NCI-H1930 (cell line): Measurements from ENCODE around the gene PTRH1.

Source experiments
- DNase-seq, 2 experiments: peaks; one replicate each; lab custom pipeline; 2025; lab: John Stamatoyannopoulos, UW

PTRH1 gene

DNA sequence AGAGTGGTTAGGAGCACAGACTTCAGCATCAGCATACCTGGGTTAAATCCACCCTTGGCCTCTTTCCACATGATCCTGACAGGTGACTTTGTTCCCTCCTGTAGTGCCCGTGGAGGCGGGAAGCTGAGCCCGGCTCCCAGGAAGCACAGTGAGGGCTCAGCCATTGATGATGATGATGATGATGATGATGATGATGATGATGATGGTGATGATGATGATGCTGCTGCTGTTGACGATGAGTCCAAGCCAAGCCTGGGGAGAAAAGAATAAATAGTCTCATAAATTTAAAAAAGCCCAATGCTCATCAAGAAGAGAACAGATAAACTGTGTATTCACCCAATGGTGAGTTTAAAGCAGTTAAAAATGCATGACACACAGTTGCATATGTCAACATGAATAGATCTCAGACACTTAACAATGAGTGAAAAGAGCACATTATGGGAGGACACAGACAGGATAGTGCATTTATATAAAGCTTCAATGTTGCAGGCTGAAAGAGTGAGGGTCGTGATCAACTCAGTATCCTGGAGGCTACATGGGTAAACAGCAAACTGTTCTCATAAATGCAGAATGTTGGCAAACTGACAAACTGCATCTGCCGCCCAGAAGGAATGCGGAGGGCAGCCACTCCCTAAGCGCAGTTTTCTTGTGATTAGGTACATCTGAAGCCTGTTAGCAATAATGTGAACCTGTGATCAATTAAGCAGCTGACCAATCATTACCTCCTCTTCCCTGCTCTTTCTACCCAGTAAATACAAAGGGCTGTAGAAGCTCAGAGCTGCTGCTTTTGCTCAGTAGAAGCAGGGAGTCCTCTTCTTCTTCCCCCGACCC lies 20.4 kb downstream of the PTRH1 start:
- DNase-seq = no peak

DNA sequence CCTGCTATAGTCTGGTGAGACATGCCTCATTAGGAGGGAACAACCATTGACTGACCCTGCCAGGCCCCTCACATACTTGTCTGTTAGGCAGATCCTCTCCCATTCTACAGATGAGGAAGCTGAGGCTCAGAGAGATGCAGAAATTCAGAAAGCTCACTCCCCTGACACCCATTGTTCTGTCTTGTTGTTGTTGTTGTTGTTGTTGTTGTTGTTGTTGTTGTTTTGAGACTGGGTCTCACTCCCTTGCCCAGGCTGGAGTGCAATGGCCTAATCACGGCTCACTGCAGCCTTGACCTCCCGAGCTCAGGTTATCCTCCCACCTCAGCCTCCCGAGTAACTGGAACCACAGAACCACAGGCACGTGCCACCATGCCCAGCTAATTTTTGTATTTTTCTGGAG lies 21.8 kb downstream of the PTRH1 start:
- DNase-seq = no peak

DNA sequence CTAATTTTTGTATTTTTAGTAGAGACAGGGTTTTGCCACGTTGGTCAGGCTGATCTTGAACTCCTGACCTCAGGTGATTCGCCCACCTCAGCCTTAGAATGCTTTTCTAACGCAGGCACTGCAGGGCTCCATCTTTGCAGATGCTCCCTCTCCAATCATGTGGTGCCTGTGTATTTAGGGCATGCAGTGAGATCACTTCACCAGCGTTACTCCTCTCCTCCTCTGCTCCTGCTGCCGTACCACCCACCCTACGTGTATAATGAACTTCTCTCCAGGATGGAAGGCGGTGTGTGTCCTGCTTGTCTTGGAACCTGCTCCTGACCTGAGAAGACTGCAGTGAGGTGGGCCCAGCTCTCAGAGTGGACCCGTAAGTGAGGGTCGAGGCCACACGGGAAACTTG lies 22.3 kb downstream of the PTRH1 start:
- no peak for DNase-seq

DNA sequence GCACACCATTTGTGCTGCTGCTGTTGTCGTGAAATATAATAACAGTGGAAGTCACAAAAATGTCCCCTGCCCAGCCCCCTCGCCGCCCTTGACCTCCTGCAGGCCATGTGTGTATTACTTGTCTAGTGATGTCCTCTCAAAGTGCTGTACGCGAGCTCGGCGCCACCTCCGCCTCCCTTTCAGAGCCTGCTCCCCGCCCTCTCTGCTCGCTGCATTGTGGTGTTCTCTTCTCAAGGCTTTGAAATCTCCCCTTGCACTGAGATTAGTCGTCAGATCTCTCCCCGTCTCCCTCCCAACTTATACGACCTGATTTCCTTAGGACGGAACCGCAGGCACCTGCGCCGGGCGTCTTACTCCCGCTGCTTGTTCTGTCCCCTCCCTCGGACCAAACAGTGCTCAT lies 23.4 kb downstream of the PTRH1 start:
- DNase-seq = no peak

DNA sequence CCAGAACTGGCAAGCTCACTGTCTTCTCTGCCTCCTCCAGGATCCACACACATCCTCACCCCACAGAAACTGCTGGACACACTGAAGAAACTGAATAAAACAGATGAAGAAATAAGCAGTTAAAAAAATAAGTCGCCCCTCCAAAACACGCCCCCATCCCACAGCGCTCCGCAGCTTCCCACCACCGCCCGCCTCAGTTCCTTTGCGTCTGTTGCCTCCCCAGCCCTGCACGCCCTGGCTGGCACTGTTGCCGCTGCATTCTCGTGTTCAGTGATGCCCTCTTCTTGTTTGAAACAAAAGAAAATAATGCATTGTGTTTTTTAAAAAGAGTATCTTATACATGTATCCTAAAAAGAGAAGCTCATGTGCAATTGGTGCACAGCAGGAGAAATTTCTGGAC lies 24.7 kb downstream of the PTRH1 start:
- DNase-seq = no peak

DNA sequence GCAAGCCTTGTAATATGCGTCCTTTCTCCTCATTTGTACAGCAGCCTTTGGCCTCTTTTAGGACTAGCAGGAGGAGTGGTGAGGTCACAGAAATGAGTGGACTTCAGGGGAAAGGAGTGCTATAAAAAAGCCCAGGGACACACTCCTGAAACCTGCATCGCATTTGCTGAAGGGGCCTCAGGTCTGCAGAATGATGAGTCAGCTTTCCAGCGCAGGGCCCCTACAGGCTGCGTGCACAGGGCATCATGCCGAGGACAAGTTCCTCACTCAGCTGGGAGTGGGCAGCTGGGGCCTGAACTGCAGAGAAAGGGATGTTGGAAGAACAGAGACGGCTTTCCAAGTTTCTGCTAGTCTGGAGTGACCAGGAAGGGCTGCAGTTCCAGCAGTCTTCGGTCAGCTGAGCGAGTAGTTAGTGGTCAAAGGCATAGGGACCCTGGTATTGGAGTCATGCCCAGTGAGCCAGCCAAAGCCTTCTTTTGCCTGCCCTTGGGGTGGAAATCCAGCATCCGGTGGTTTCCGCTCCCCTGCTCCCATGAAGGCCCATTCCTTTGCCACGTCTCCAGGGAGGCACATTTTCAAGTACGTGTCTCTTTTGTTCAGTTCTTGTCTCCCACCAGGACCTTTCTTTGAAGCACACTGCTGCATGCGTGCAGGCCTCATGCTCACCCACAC lies 26.0 kb downstream of the PTRH1 start:
- DNase-seq = no peak

DNA sequence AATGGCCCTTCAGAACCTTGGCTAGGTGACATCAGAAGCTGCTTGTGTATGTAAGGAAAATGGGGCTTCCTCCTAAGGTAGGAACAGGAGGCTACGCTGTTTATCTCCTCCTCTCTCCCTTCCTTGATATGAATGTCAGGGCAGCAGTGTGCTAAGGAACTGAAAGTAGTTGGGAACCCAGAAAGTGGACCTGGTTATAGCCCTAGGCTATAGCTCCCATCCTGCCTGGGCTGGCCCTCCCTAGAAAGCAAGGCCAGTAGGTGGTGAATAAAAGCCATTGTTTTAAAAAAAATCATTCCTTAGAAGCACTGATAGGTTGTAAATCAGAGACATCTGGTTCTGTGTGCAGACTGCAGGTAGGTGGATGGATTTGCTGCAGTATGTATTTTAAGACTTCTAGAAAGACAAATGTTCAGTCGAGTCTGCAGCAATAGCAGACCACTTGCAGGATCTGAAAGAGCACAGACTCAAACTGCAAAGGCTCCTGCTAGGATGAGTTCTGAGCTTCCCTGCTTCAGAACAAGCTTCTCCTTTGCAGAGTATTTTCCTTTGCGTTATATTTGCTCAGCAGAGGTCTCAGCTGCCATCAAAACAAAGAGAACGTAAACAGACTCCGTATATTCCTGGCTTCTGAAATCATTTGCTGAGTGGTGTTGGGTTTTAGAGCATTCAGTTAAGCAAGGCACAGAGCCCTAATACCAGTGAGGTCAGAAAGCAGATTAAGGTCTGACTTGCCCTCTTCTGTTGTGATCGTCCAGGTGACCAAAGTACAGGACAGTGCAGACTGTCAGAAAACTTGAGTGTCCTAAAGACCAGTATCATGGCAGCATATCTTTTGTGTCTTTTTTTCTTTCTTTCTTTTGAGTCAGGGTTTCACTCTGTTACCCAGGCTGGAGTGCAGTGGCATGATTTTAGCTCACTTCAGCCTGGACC lies 28.7 kb downstream of the PTRH1 start:
- DNase-seq = no peak

DNA sequence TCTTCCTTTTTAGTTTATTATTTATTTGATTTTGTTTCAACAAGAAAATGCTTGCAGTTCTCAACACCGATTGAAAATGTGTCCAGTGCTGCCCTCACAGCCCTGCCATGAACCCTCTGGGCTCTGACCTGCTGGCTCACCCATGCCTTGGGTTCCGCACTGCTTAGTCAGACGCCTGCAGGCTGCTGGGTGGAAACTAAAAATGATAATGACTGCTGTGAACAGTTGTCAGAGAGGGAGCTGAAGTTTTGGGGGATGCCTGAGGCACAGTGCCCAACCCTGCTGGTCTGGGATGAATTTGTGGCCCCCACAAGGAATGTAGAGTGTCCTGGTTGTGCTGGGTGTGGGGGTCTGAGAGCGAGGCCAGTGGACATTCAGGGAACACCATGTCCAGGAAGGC lies 30.9 kb downstream of the PTRH1 start:
- no peak for DNase-seq

DNA sequence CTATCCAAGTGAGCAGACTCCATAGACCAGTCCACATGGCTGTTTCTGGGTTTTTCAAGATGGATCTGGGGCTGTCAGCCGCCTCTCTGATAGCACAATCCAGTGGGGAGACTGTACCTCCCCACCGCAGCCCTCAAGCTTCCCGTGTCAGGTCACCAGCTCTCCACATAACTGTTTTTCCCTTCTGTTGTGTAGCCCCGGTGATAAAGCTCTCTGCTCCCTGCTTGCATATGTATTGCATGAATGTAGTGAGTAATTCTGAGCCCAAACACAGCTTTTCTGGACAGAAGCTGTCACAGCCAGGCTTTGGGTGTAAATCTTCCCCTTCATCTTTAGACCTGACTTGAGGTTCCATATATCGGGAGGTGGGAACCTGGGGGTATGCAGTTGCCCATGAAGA lies 31.7 kb downstream of the PTRH1 start:
- DNase-seq = no peak

DNA sequence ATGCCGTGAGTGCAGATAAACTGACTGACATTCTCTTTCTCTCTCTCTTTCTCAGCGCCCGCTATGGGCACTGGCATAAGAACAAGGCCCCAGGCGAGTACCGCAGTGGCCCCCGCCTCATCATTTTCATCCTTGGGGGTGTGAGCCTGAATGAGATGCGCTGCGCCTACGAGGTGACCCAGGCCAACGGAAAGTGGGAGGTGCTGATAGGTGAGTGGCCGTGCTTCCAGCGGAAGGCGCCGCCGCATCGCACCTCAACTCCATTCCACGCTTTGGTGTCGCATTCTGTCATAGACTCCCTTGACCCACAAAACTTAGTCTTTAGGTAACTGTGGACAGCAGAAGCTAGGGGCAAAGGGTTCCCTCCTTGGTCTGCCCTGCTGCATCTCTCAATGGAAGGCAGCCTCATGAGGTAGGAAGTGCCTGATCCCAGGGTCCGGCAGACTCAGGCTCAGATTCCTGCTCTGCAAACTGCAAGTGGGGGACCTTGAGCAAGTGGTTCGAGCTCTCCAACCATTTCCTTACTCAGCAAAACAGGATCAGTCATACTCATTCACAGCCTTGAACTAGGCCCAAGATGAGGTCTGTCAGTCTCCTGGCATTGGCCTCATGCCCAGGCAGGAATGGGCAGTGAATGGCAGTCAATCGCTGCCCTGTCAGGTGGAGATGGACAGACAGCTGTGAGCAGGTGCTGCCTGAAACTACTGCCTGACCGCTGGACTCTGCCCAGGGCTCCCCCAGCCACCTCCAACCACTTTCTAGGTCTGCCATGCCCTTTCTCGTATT lies 32.9 kb downstream of the PTRH1 start:
- DNase-seq = no peak

DNA sequence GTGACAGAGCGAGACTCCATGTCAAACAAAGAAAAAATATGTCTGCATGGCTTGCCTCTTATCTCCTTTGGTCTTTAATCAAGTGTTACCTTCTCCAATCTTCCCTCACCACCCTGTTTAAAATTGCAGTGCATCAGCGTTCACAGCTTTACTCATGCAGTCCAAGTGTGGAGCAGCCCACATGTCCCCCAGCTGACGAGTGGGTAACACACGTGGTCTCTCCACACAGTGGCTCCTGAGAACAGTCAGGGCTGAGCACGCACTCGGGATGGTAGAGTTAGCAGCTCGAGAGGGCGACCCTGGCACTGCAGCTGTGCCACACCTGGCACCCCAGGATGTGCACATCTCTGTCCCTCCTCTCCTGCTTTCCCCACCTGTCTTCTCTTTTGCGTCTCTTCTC lies 34.6 kb downstream of the PTRH1 start:
- no peak for DNase-seq

DNA sequence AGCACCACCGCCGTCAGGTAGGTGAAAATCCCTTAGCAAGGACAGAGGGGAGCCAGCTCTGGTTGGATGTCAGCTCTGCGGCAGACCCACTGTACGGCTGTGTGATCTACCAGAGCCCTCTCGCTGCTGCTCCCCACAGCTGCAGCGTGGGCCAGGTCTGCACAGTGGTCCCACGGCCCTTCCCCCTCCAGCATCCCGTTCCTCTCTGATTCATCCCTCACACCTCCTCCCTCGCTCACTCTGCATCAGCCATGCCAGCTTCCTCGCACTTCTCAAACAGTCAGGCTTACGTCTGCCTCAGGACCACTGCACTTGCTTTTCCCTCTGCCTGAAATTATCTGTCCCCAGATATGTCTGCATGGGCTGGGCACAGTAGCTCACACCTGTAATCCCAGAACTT lies 35.2 kb downstream of the PTRH1 start:
- no peak for DNase-seq

DNA sequence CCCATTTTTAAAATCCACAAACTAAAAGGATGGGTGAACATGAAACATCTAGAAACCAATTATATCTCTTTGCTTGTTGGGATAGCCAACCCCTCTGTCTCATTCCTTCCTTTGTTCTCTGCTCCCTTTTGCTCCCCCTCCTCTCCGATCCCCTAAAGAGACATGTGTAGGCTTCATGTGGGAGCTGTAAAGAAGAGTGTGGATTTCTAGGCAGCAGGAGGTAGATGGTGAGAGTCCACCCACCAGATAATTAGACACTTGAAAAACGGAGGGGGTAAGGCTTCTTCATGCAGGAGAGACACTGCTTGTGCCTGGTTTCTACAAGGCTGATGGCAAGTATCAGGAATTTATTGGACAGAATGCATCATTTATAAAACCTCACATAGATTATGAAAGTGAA lies 36.0 kb downstream of the PTRH1 start:
- no peak for DNase-seq

DNA sequence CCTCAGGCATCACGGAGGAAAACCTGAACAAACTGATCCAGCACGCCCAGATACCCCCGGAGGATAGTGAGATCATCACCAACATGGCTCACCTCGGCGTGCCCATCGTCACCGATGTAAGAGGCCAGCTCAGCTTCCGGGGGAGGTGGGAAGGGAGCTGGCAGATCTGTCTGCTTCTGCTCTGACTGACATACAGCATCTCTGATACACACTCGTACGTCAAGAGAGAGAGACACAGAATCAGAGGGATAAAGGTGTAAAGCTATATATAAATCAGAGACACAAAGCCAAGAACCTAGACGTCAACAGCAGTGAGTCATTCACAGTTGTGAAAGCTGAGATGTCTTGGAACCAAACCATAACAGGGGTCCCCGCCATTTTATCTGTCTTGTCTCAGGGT lies 38.8 kb downstream of the PTRH1 start:
- DNase-seq = no peak

DNA sequence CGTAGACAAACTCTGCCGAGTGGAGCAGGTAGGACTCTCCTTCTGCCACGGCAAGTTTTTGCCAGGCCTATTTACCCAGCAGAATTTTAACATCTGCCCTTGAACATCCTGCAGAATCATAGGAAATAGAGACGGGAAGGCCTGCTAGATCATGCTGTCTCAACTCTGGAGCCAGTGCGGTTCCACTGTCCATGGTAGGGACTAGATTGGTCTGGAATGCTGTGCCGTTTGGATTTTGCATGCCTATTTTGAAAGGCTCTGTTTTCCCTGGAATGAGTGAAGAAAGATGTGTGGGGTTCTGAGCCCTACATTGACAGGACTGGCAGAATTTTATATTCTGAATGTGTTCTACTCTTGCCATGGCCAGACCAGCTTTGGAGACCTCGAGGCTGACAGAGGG lies 42.2 kb downstream of the PTRH1 start:
- DNase-seq = no peak

DNA sequence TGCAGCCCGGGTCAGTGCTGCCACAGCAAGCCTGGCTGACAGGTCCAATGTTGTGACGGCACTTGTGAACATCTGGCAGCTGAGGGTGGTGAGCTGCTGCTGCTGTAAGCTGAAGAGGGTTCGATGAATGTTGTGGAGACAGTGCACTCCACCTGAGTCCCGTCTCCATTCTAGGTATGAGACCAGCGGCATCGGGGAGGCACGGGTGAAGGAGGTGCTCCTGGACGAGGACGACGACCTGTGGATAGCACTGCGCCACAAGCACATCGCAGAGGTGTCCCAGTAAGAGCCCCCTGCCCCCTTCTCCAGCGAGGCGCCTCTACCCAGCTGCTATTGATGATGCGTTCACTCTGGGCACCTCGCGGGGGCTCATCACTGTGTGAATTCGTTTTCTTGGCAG lies 47.6 kb downstream of the PTRH1 start:
- no peak for DNase-seq

DNA sequence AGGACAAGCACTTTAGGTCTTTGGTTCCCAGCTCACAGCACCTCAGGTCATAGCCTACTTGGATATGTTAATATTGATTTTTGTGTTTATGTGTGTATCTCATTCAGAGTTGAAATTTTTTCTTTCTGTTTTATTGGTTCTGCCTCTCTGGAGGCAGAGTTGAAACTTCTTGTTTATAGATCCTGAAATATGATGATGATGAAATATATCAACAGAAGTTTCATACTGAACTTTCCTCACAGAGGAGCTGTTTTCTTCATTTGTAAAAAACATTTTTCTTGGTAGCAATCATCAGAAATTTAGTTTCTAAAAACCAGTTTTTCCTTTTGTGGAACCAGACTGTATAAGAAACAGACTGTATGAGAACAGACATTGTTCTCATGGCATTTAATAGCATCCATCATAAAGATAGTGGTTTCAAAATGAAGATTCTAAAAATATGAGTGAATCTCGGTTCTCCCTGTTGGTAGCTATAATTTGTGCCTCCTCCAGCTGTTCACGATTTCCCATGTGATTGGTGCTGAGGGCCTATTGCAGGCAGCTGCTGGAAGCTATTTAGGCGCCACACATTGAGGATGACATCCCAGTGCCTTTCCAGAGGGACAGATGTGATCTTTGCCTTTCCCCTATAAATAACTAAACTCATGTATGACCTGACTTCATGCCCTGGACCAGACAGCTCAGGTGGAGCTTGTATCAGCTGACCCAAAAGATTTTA lies 48.2 kb downstream of the PTRH1 start:
- no peak for DNase-seq

DNA sequence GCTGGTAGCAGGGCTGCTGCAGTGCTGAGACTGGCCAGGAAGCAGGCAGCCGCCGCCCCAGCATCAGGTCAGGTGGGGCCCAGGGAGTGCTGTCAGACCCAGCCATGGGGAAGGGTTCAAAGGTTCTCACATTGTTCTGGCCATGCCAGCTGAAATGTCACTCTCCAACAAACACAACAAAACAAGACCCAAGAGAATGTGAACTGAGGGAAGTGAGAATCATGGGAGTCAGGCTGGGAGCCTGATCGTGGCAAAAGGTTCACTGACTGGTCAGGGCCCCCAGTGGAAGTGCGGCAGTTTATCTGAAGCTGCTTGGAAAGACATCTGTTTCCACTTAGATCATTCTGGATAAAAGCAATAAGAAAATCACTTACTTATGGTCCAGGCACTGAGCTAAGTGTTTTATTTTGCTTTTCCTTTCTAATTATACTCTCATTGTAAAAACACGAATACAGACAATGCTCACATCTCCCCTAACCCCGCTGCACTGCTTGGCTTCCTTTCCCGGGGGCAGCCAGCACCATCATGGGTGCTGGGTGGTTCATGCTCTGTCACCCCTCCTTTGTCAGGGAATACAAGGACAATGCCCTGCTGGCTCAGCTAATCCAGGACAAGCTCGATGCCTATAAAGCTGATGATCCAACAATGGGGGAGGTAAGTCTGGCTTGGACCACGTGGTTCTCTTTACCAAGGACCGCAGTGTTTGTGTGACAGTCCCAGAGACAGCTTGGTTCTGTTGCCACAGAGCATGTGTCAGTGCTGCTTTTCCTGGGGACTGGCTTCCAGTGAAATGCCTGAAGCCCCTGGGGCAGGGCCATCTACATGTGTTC lies 50.6 kb downstream of the PTRH1 start:
- DNase-seq = no peak

DNA sequence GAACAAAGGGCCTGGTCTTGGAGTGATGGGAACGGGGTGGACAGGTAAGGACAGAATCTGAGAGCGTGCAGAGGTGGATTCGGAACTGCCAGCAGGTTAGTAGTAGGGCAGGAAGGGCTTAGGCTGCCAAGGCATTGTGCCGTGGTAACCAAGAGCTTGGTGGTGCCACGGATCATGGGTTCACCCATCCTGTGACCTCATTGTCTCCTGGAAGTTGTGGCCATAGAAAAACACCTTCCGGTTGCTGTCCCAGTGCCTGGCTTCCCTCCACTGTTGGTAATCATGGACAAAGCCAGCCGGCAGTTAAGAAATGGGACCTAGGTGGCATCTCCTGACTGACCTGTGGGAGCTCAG lies 51.2 kb downstream of the PTRH1 start:
- no peak for DNase-seq
